NK-92 treated with Interleukin-12 subunit alpha and Interleukin-12 subunit beta, amount 100 ng/mL, for 24 hours (cell line): ENCODE results near the gene EPM2A.

ENCODE experiments used
- DNase-seq: peaks from one replicate; lab custom pipeline; 2025; lab: John Stamatoyannopoulos, UW

The EPM2A gene

DNA sequence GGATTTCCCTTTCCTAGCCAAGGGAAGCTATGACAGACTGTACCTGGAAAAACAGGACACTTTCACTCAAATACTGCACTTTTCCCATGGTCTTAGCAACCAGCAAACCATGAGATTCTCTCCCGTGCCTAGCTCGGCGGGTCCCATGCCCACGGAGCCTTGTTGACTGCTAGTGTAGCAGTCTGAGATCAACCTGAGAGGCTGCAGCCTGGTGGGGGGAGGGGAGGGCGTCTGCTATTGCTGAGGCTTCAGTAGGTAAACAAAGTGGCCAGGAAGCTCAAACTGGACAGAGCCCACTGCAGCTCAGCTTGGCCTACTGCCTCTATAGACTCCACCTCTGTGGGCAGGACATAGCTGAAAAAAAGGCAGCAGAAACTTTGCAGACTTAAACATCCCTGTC, 61.8 kb downstream of the EPM2A start:
- no peak for DNase-seq

DNA sequence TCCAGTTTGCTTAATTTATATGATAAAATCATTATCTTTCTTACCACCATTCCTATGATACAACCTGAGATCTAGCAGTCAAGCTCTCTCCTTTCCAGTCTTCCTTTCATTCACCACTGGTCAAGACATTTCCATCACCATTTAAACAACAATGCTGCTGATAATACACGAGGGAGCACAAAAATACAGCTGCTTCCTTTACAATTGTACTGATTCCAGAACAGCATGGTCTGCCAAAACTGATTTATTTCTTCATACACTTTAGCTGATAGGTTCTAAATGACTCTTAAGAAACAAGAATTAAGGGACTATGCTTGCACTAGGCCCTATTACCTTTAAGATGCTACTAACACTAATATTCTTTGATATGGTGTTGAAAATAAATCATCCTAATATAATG, 65.0 kb downstream of the EPM2A start:
- DNase-seq: no peak

DNA sequence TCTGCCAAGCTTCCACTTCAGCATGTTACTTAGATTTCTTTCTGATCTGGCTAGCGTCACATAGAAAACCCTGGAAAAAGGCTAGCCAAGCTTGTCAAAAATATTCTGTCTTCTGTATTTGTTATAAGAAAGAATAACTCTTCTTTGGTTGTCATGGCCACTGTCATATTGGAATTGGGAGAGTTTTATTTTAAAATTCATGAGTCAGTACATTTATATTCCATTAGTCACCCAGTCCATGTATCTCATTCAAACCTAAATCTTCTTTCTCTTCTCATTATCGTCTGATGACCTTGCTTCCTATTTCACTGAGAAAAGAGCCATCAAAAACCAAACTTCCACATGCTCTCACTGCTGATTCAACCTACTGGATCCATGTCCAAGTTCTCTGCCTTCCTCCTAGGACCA, 65.7 kb downstream of the EPM2A start:
- no peak for DNase-seq

DNA sequence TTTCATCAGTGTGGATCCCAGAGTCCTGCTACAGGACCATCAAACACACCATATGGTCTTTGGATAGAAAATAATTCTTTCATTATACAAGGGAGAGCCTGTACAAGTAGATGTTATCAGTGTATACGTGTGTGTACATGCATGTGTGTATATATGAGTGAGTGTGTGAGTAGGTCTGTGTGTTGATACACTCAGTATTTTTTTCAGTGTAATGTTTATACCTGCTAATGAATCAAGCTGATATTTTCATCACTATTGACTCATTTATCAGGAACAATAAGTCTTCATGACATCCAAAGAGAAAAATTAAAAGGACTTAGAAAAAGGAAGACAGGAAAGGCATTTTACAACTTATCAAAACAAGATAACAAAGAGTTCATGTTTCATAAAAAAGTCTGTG, 66.5 kb downstream of the EPM2A start:
- DNase-seq: no peak

DNA sequence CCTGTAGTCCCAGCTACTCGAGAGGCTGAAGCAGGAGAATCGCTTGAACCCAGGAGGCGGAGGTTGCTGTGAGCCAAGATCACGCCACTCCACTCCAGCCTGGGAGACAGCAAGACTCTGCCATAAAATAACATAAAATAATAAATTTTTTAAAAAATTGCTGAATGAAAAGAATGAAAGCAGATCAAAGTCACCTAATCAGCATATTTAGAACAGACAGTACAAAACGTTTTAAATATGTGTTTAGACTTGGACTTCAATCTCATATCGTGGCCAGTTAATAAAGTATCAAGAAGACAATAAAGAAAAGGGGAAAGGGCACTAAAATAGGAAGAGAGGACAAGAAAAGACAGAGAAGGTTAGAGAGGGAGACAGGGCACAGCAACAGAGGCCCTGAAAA, 74.6 kb downstream of the EPM2A start:
- no peak for DNase-seq

DNA sequence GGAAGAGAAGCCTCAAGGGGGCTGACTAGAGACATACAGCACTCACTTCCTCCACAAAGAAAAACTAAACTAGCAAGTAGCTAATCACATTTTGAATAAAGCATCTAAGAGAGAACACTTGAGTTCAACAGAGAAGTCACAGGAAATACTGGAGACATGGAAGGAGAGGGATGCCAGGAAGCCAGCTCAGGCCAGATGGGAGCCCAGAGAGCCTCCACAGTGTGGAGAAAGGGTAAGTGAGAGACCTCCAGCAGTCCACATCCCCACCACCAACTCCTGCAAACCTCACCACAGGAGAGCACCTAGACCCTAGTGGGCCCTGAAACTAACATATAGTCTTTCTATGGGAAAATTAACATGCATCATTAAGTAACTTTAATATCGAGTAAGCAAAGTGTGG, 79.2 kb downstream of the EPM2A start:
- no peak for DNase-seq

DNA sequence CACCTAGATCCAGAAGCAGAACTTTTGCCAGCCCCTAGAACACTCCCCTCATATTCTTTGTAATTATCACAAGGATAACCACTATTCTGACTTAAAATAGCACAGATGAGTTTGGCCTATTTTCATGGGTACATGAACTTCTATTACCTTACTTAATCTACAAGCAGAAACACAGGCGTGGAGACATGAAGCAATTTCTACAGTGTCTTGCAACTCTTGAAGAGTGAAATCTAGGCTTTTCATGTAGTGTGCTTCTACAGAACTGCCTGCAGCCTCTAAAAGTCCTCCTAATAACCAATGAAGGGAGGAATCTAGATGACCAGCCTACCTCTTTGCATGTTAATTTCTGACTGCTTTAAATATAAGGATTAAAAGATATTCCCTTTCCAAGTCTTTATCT, 82.7 kb downstream of the EPM2A start:
- no peak for DNase-seq

DNA sequence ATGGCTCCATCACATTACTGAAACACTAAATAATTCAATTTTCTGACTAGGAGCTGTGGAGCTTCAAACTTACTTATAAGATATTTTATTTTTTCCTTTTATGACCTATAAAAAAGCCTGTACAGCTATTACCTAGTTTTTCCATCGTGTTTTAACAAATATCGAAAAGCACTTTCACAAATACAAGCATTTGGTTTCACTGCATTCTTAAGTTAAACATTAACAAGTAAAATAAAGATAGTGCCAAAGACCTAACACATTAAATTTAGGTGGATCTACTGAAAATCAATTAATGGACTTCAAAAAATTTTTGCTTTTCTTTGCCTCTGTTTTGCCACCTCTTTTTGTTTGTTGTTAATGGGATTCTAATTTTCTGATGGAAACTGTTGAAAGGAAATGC, 83.3 kb downstream of the EPM2A start:
- no peak for DNase-seq

DNA sequence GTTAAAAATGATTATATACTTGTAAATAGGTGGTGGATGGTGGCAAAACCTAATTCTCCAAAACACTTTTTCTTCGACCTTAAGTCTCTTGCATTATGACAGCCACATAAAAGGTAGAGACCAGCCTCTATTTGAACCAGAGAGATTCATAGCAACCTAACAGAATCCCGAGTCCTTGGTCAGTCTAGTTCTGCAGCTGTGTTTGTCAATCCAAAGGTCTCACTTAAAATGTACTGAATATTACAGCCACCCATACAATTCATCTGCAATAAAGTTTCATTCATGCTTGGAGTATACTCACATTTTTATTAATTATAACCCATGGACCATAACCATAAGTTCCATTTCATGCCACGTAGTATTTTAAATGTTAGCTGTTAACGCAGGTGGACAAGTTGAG, 87.2 kb downstream of the EPM2A start:
- DNase-seq: no peak

DNA sequence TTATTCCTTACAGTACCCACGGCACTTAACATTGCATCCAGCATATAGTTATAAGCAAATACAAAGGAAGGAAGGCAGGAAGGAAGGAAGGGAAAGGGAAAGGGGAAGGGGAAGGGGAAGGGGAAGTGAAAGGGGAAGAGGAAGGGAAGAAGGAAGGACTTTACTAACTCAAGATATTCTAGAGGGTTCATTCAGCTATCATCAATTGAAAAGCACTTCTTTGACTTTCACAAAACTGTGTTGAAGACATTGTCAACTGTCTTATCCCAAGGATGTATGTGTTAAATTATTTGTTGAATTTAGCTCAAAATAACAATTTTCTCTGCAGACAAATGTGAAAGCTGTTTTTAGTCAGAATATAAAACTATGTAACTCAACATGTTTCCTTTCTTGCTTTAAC, 87.7 kb downstream of the EPM2A start:
- DNase-seq: no peak

DNA sequence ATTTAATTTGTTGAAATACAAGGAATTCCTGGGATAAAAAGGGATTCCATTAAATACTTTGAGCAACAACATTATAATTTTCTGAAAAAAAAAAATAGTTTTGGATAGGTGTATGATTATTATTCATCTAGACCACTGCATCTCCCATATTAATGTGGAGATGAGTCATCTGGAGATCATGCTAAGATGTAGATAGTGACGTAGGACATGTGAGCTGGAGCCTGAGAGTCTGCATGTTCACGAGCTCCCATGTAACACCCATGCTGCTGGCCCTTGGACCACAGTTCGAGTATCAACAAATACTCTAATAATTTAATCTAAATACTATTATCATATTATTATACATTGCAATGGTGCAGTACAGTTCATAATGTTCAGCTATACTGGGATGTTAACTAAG, 91.6 kb downstream of the EPM2A start:
- no peak for DNase-seq

DNA sequence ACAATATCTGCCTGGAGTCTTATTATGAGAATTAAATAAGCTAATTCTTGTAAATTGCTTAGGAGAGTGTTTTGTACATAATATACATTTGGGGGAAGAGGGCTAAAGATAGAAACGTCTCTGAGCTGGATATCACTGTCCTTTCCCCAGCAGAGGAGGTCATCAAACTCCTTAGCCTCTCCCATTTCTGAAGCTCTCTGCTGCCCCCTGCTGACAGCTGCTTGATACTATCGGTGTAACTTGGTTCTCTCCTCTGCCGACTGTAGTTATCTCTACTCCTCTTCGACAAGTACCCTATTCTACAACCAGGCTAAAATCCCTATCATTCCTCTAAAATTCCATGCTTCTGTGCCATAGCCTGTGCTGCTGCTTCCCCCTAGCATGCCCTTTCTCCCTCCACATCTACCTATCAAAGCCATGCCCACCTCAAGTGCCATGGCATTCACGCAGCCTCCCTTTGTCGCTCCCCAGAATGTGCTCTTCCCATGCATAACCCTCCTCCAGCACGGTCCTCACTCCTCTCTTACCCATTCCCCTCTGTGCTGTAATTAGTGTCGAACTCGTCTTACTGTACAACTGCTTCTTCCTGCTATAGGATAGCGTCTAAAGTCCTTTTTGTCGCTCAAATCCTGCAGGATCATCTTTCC, 101.2 kb downstream of the EPM2A start:
- peak; percentile 36 for DNase-seq

DNA sequence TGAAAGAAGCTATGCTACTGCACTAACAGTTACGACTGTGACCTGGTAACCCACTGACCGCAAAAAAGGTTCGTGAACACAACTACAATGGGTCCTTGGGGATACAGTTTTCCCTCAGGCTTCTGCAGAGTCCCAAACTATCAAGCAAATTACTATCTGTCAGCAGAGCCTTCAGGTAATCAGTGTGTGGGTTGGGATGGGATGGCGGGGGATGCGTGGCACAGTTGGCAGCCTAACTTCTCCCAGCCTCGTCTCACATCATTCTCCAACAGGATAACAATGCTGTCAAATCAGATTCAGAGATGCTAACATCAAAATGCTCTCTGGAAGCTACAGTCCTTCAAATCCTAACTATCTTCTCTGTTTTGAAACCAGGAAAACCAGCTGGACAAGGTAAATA, 102.3 kb downstream of the EPM2A start:
- DNase-seq: no peak

DNA sequence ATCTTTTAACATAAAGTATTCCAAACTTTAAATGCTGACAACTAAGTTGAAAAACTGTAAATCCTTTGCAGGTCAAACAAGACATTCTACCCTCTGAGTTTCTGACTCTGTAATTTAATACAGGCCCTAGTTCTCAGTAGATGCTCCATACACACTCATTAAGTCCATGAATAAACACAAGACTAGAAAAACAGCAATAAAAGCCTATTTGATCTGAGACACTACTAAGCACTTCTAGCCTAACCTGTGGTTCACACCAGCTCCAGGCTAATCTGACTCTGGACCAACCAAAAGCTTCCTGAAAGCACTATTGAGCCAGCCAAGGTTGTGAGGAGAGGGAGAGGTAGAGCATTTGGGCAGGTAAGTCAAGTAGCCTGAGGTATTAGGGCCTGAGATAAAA, 103.9 kb downstream of the EPM2A start:
- no peak for DNase-seq

DNA sequence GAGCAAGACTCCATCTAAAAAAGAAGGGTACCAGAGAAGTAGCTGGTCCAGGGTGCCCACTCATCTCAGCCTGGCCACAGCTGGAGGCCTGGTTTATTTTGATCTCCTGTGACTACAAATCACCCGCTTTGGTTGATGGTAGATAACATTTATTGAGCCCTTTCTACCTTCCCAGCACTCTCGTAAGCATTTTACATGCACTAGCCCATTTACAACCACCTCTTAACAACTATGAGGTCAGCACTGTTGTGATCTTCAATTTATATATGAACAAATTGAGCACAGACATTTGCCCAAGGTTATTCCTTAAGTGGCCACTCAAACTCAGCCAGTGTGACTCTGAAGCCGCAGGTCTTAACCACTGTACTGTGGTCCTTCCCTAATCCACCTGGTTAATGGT, 104.7 kb downstream of the EPM2A start:
- no peak for DNase-seq

DNA sequence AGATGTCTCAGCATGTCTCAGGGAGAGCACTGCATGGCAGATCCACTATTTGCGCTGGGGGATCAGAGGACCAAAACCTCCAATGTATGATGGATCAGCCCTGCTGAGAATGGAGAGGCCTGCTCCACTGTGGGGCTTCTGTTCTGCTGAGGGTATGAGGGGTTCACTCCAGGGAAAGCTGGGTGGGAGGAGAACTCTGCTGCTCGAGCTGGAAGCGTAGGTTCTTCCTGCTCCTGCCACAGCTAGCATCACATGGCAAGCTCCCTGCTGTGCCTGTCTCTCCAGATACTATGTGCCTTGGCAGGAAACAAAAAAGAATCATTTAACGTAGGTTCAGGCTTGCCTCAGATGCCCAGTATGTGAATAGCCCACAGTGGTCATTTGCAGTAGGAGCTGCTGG, 105.8 kb downstream of the EPM2A start:
- DNase-seq: no peak

DNA sequence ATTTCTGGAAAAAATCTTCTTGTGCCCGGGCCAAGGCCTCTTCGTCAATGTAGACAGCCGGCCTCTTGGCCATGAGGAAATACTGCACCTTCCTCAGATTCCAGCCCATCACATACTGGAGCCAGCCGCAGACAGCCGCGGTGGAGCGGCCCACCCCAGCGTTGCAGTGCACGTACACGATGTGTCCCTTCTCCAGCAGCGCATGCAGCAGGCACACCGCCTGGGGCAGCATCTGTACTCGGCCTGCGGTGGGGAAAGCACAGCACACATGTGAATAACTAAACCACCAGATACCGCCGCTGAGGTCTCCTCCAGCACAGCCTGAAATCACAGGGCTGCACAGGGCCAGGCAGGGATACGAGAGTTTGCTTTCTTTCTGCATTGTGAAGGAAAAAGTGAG, 107.9 kb downstream of the EPM2A start:
- no peak for DNase-seq

DNA sequence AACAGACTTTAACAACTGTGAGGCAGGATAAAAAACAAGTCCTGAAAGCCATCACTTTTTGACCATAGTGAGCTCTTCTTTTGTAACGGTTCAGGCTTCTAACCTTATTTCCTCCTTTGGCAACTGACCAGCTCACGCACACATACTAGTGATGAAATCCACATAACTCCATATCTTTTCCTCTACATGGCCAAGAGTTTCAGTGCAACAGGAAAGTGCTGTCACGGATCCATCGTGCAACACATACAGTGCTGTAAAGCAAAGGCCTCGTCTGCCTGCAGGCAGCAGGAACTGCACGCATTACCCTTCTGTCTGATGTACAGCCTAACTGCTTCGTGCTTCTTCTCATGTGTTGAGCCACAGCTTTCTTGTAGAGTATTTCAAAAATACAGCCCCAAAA, 108.5 kb downstream of the EPM2A start:
- no peak for DNase-seq

DNA sequence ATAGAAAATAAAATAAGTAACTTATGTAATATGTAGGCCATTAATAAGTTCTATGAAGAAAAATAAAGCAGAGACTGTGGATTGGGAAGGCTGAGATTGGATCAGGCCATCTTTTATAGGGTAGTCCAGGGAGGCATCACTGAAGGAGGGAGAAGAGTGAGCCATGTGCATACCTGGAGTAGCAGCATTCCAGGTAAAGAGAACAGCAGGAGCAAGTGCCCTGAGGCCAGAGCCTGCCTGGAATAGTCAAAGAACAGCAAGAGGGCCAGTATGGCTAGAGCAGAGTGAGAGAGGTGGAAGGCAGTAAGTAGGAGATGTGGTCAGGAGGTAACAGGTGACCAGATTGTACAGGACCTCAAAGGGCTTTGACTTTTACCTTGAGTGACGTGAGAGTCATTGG, 112.1 kb downstream of the EPM2A start:
- no peak for DNase-seq

DNA sequence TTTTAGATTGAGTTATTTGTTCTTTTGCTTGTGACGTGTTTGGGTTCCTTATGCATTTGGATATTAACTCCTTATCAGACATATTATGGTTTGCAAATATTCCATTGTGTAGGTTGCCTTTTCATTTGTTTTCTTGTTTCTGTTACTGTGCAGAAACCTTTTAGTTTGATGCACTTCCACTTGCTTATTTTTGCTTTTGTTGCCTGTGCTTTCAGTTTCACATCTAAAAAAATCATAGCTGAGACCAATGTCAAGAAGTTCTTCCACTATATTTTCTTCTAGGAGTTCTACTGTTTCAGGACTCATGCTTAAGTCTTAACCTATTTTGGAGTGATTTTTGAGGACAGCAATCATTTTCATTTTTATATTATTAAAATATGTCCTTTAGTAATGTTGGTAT, 113.5 kb downstream of the EPM2A start:
- DNase-seq: no peak

DNA sequence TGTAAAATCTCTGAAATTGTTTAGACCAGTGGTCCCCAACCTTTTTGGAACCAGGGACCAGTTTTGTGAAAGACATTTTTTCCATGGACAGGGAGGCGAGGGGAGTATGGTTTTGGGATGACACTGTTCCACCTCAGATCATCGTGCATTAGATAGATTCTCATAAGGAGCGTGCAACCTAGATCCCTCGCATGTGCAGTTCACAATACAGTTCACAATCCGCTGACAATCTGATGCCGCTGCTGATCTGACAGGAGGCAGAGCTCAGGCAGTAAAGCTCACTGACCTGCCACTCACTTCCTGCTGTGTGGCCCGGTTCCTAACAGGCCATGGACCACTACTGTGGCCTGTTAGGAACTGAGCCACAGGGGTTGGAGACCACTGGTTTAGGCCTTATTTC, 115.2 kb downstream of the EPM2A start:
- DNase-seq: no peak

DNA sequence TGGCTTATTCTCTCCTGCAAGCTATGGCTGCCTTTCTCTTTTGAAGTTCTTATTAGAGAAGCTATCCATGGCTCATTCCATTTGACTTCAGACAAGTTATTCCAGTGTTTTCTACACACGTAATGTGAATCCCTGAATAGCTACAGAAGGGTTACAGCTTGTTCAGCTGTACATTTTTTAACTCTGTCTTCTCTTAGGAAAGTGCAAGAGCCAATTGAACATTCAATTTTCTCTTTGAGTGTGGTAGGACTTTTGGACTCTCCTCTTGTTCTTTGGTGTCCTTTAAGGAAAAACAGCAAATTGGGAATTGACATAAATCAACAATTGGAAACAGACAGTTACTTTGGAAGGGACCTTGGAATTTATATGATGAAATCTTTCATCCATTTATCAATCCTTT, 125.8 kb downstream of the EPM2A start:
- DNase-seq: no peak

DNA sequence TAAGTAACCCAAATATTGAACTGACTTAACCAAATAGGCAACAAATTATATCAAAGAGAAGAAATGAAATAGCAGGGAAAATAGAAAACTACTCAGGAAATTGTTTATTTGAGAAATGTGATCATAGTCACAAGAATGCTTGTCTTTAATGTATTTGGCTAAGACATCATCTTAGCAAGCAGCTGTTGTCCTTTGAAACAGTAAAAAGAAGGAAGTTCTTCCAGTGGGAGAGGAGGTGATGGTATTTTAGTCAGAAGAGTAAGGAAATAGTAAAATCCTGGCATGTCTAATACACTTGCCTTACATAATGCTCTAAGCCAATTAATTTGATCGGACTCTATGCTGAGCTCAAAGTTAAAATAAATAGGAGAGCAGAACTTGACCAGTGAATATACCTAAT, 126.5 kb downstream of the EPM2A start:
- no peak for DNase-seq

DNA sequence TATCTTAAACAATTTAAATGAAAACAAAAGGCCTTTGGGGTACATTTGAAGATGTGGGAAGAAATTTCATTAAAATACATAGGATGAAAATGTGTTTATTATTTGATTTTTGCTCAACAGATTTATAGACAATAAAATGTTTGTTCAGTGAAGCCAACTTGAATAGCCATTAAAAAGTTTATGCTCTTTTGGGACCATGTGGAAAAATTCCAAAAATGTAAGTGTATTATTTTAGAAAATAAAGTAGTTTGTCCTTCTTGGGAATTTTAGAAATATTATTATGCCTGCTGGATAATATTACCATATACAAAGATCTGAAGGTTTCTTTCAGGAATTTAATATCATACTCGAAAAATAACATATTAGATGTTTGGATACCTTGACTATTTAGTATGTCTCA, 131.3 kb downstream of the EPM2A start:
- no peak for DNase-seq

DNA sequence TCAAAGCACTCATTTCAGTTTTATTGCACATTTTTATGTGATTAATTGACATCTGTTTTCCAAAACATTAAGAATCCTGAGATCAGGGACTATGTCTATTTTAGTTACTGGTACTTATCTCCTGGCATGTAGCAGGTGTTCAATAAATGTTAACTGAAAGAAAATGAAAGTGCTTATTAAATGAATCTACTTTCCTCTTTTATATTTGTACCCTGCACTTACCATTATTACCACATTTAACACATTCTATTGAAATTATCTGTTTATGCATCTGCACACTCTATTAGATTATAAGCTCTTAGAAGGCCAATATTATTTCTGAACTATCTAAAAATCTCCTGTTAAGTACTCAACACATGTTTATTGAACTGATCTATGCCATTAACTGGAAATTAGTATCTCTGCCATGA, 131.9 kb downstream of the EPM2A start:
- DNase-seq: no peak
